HG03108 (cell line): ENCODE measurements around the gene DDX3X.
"Not testable (repeated sequence)": the region's sequence is repeated elsewhere in the genome, so short reads cannot be mapped to it uniquely, and the experiment has no call there.

Experiments
- ATAC-seq: cut with Tn5 transposase; IDR thresholded peaks from one replicate; pipeline ENCODE4 v1.9.1; 2021; ENCODE audit warnings: moderate library complexity; ENCODE audit not compliant: unreplicated experiment

DDX3X gene

DNA sequence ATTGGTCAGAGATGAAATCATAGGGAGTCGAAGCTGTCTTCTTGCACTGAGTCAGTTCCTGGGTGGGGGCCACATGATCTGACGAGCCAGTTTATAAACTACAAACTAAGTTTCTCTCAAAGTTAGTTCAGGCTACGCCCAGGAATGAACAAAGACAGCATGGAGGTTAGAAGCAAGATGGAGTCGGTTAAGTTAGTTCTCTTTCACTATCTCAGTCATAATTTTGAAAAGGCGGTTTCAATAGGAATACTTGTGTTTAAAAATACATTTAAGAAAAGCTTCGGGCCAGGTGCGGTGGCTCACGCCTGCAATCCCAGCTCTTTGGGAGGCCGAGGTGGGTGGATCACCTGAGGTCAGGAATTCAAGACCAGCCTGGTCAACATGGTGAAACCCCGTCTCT is 77.3 kb downstream of the DDX3X start:
- ATAC-seq, result not testable (repeated sequence)

DNA sequence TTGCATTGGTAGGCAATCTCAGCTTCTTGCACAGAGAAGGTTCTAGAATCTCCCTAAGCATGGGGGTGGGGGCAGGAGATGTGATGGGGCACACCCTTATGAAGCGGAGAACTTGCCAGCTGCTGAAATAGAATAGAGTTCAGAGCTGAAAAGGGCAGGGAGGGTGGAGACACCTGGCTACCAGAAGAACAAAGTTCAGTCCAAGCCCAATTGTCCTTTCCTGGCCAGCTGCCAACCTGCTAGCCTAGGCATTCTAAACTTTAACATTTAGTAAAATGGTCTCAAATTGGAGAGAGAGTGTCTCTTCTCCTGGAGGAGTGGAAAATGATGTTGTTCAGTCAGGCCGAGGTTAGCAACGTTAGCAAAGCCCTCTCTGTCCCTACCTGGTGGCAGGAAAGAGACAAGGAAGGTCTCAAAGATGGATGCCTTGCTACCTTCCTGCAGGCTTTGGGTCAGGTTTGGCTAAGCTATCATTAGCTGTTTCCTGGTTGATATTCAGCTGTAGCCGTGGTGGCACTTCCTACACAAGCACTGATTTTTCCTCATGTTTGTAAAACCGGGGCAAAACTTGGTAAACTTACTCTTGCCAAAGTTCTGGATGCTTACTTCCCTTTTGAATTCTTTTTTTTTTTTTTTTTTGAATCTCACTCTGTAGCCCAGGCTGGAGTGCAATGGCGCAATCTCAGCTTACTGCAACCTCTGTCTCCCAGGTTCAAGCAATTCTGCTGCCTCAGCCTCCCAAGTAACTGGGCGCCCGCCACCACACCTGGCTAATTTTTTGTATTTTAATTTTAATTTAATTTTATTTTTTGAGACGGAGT is 78.5 kb downstream of the DDX3X start:
- ATAC-seq, result no peak
